Pancreas (tissue), 10 donors: ENCODE results near the gene PCBP4. TPM values are rescaled to one million over a fixed set of nuclear protein-coding genes. Genes with fewer than 3 reads are reported as not detected.

Experiments
- ATAC-seq, 4 donors: fragments of 200-7000 bp; cut with Tn5 transposase; one replicate each; pipeline versions ENCODE4 v1.8.0 to v1.9.1; 2020; ENCODE audit warnings: mild to moderate bottlenecking in 4 of 4, moderate library complexity in 4 of 4
- DNase-seq, 6 donors: peaks; one replicate each; pipeline ENCODE4 v3.0.0-alpha.2; 2020
- FAIRE-seq: peaks from 2 replicates; lab custom pipeline; 2012; peaks lifted over from hg19 to GRCh38; lab: Jason Lieb, UNC
- H3K27ac ChIP-seq, 4 donors: fragments of 200-600 bp; sonication (generic); 1 replicate in 3 of 4; 2 replicates in 1 of 4; pipeline versions ENCODE4 v1.5.0 to v1.8.0; 2020
- H3K27me3 ChIP-seq, 4 donors: fragments of 200-600 bp; one replicate each; pipeline ENCODE4 v1.8.0; 2021
- H3K36me3 ChIP-seq, 3 donors: fragments of 200-600 bp; sonication (generic) in 1 of 3; one replicate each; pipeline versions ENCODE4 v1.5.0 to v1.8.0; 2020 to 2021
- H3K4me1 ChIP-seq, 3 donors: fragments of 200-600 bp; one replicate each; pipeline ENCODE4 v1.8.0; 2021
- H3K4me3 ChIP-seq, 4 donors: fragments of 200-600 bp; sonication (generic) in 2 of 4; one replicate each; pipeline versions ENCODE4 v1.5.0 to v1.8.0; 2020 to 2021
- H3K9me3 ChIP-seq, 4 donors: fragments of 200-600 bp; one replicate each; pipeline ENCODE4 v1.8.0; 2021
- WGBS, 2 donors: extraction: QIAGEN DNeasy Blood & Tissue Kit; methylation state at CpG; one replicate each; pipeline ENCODE4 v1.1.7; 2013; 5-methylcytosine and 5-hydroxymethylcytosine counted together
- intact Hi-C, 3 donors: fragments of 100-400 bp; cut with DNase I; formaldehyde crosslinking; loops; one replicate each; pipeline versions ENCODE4 v1.11.1 to v1.14.2; 2022
- polyA plus RNA-seq, 2 donors: library from polyadenylated mRNA; stranded (reverse); fragments of 200-250 nt; gene quantifications; one replicate each; pipeline ENCODE4 v1.2.3, GENCODE V29; 2013
- total RNA-seq, 6 donors: library from RNA; stranded (reverse); fragmentation: NEBNext Ultra II Directional in 4 of 6; extraction: Animal tissue kit (Norgen Biotek cat#: 25700) in 4 of 6; gene quantifications; one replicate each; pipeline versions ENCODE4 v1.2.1 to v1.2.4, GENCODE V29; 2021 to 2023
- TF ChIP-seq, protein P1 (sequence below), 4 donors: fragments of 200-600 bp; sonication (generic) in 3 of 4; IDR thresholded peaks; one replicate each; pipeline versions ENCODE4 v1.5.0 to v1.8.0; 2021; ENCODE audit warnings: antibody characterized with exemption in 4 of 4
- donor health status: healthy with polysubstance abuse.
- donor health status: DM: no; HTN: no; CAD: no; lungs with moderate emphysema.
- donor health status: DM: no; HTN: no; CAD: no.
- donor health status: control.
- donor health status: control.
- donor health status: Bipolar disorder and iron deficiency.
- donor health status: DM: yes; HTN: yes; CAD: no.
- donor health status: DM: no; HTN: no; CAD: no.
- donor health status: DM: no; HTN: no; CAD: no.
- donor health status: DM: yes; HTN: yes; CAD: no.

The PCBP4 gene
- total and polyA plus RNA-seq, 8 donors, result 10.7 to 55.2 (median 17.4) TPM

DNA sequence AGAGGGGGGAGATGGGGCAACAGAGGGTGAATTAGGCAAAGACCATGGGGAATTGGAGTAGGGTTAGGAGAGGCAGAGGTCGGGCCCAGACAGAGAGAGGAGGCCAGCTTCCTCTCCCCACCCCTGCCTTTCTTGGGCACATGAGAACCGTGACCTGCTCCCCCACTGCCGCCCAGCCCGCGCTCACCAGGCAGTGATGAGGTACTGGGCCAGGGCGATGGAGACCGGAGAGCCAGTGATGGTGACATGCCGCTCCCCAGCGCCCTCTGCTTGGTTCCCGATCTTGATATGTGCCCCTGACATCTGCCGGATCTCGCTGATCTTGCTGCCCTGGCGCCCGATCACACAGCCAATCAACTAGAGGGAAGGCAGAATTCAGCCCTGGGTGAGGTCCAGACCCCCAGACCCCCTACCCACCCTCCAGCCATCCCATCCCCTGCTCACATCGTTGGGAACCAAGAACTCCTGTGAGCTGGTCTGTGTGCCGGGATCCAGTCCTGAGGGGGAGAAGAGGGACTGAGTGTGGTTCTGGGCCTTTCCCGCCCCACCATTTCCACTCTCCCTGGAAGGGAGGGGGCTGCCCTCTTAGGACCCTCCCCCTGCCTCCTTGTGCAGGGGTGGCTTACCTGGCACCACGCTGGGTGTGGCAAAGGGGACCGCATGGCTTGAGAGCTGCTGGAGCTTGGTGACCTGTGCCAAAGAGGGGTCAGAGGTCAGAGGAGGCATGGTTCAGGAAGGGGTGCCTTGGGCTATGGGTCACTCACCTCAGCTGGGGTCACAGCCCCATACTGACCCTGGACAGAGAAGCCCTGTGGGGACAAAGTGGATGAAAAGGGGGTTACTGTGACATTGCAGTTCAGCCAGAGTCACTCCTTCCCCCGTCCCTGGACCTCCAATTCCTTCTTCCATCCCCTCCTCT lies 8.4 kb downstream of the PCBP4 start:
- no peak overlapping the region for H3K4me3 ChIP-seq
- peaks cover 0 to 8% (median 4%) of the 10 kb centered on the region in 3 donors for H3K4me1 ChIP-seq
- FAIRE-seq (no peak), DNase-seq (peak in 2 of 6 donors; percentile 25 to 54), ATAC-seq (no peak)
- H3K27me3 ChIP-seq, result no peaks in the 10 kb centered on the region
- H3K27ac ChIP-seq, result no peak overlapping the region
- H3K36me3 ChIP-seq, result no peaks in the 10 kb centered on the region
- no peaks in the 10 kb centered on the region for H3K9me3 ChIP-seq
- WGBS, 2 donors, result 95 to 96% methylated on average over 20 of the region's 20 CpGs
- TF ChIP-seq, protein P1, sequence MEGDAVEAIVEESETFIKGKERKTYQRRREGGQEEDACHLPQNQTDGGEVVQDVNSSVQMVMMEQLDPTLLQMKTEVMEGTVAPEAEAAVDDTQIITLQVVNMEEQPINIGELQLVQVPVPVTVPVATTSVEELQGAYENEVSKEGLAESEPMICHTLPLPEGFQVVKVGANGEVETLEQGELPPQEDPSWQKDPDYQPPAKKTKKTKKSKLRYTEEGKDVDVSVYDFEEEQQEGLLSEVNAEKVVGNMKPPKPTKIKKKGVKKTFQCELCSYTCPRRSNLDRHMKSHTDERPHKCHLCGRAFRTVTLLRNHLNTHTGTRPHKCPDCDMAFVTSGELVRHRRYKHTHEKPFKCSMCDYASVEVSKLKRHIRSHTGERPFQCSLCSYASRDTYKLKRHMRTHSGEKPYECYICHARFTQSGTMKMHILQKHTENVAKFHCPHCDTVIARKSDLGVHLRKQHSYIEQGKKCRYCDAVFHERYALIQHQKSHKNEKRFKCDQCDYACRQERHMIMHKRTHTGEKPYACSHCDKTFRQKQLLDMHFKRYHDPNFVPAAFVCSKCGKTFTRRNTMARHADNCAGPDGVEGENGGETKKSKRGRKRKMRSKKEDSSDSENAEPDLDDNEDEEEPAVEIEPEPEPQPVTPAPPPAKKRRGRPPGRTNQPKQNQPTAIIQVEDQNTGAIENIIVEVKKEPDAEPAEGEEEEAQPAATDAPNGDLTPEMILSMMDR (IDR thresholded peaks at IDR 0.05), result no peak
- intact Hi-C loops, result no loop called here

DNA sequence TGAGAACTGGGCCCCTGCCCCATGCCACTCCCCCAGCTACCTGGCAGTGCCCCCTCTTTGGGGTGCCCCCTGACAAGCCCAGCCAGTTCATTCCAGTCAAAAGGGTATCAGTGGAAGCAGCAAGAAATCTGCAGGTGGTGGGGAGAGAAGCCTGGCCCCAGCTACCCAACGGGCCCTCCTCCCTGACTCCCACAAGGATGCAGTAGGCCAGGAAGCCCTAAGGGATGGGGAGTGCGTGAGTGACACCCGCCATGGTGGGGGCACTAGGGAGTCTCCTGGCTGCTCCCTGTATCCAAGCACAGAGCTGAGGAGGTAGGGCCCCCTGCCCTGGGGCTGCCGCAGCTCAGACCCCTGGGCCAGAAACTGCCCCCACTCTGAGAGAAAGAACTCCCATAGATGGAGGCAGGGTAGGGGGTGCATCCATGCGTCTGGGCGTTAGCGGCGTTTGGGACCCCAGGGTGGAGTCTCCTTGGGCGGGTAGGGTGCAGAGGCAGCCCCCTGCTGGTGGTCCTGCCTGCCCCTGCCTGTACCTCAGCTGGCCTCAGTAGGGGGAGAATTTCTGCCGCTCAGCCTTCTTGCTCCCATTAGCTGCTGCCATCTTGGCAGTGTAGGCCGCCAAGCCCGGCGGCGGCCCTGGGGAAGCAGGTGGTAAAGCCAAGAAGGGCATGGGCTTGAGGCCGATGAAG lies 9.6 kb downstream of the PCBP4 start:
- FAIRE-seq, result no peak
- Histone ChIP-seq H3K36me3 (no peaks in the 10 kb centered on the region), H3K27me3 (no peaks in the 10 kb centered on the region), H3K4me1 (peaks cover 0 to 8% (median 4%) of the 10 kb centered on the region in 3 donors), H3K4me3 (no peak overlapping the region), H3K27ac (no peak overlapping the region), H3K9me3 (no peaks in the 10 kb centered on the region)
- intact Hi-C loops, result no loop called here
- WGBS, 2 donors, result 96 to 98% methylated on average over 14 to 15 of the region's 15 CpGs
- TF ChIP-seq, protein P1 (IDR thresholded peaks at IDR 0.05), result no peak
- no peak for ATAC-seq
- DNase-seq, result peak in 2 of 6 donors; percentile 31 to 62

DNA sequence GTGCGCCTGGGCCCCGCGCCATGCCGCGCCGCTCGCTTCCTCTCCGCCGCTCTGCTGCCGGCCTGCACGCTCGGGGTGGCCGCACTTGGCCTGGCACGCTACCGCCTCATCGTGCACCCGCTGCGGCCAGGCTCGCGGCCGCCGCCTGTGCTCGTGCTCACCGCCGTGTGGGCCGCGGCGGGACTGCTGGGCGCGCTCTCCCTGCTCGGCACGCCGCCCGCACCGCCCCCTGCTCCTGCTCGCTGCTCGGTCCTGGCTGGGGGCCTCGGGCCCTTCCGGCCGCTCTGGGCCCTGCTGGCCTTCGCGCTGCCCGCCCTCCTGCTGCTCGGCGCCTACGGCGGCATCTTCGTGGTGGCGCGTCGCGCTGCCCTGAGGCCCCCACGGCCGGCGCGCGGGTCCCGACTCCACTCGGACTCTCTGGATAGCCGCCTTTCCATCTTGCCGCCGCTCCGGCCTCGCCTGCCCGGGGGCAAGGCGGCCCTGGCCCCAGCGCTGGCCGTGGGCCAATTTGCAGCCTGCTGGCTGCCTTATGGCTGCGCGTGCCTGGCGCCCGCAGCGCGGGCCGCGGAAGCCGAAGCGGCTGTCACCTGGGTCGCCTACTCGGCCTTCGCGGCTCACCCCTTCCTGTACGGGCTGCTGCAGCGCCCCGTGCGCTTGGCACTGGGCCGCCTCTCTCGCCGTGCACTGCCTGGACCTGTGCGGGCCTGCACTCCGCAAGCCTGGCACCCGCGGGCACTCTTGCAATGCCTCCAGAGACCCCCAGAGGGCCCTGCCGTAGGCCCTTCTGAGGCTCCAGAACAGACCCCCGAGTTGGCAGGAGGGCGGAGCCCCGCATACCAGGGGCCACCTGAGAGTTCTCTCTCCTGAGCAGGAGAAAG lies 11.1 kb downstream of the PCBP4 start:
- TF ChIP-seq, protein P1 (IDR thresholded peaks at IDR 0.05), result peak in 2 of 4 donors; percentile 18 to 37
- intact Hi-C loops, result no loop called here
- 15% methylated on average over 95 to 97 of the region's 97 CpGs for WGBS, 2 donors
- Histone ChIP-seq H3K27me3 (no peaks in the 10 kb centered on the region), H3K27ac (peak overlapping the region in 3 of 4 donors; percentile 38 to 60 (median 44)), H3K4me3 (peak overlapping the region in 3 of 4 donors; percentile 7 to 46 (median 32)), H3K36me3 (no peaks in the 10 kb centered on the region), H3K9me3 (no peaks in the 10 kb centered on the region), H3K4me1 (peaks cover 0 to 5% (median 0%) of the 10 kb centered on the region in 3 donors)
- peak; percentile 72 to 85 (median 78) for ATAC-seq
- no peak for FAIRE-seq
- DNase-seq, result peak in 5 of 6 donors; percentile 58 to 88 (median 71)

DNA sequence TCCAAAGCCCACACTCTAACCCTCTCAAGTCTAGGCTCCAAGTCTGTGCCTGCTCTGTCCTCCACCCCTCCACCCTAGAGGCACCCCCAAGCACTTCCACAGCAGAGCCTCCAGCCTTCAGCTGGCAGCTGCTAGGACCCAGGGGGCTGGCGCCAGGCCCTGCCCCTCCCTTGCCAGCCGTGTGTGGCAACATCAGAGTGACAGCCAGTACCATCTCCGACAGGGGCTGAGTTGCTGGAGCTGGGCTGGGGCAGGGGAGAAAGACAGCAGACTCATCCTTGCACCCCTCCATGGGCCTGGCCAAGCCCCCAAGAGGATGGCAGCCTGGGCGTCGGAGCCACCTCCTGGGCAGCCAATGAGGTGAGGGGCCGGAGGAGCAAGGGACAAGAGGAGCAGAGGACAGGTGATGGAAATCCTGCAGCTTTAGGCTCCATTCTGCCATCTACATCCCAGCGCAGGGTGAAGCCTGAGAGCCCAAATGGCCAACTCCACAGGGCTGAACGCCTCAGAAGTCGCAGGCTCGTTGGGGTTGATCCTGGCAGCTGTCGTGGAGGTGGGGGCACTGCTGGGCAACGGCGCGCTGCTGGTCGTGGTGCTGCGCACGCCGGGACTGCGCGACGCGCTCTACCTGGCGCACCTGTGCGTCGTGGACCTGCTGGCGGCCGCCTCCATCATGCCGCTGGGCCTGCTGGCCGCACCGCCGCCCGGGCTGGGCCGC lies 11.9 kb downstream of the PCBP4 start, which contains the start of gene GPR62:
TSS of gene GPR62 (plus strand) at position 207 of the 718 bp plus-strand sequence. CDS start at position 479, 272 bp downstream.
- Histone ChIP-seq H3K4me1 (peaks cover 0 to 5% (median 0%) of the 10 kb centered on the region in 3 donors), H3K27ac (peak within 1 kb of the TSS in 3 of 4 donors; percentile 38 to 60 (median 44)), H3K36me3 (no peaks in the 10 kb centered on the region), H3K9me3 (no peaks in the 10 kb centered on the region), H3K27me3 (no peaks in the 10 kb centered on the region), H3K4me3 (peak within 1 kb of the TSS in 3 of 4 donors; percentile 7 to 46 (median 32))
- ATAC-seq (no peak), FAIRE-seq (no peak), DNase-seq (peak in 3 of 6 donors; percentile 36 to 65 (median 56))
- 47 to 57% methylated on average over 22 to 33 of the region's 33 CpGs for WGBS, 2 donors
- TF ChIP-seq, protein P1 (IDR thresholded peaks at IDR 0.05), result no peak
- intact Hi-C loops, result no loop called here
